Hepatocyte (in vitro differentiated cells): ENCODE measurements around the gene ZNF644. TPM values are rescaled to one million over a fixed set of nuclear protein-coding genes. Genes with fewer than 3 reads are reported as not detected.

Experiments used
- DNase-seq: peaks from one replicate; pipeline ENCODE4 v3.0.0-alpha.2; 2016; ENCODE audit warnings: low spot score
- H2AFZ ChIP-seq: fragments of 200-600 bp; sonication (generic); 2 replicates; pipeline ENCODE4 v1.6.0; 2016; ENCODE audit warnings: antibody characterized with exemption, mild to moderate bottlenecking
- H3K27ac ChIP-seq: fragments of 200-600 bp; sonication (generic); 2 replicates; pipeline ENCODE4 v1.5.1; 2016; ENCODE audit warnings: mild to moderate bottlenecking
- H3K27me3 ChIP-seq: fragments of 200-600 bp; sonication (generic); 2 replicates; pipeline ENCODE4 v1.6.1; 2016
- H3K36me3 ChIP-seq: fragments of 200-600 bp; sonication (generic); replicated peaks from 2 replicates; pipeline ENCODE4 v1.5.1; 2016; ENCODE audit warnings: low read depth; ENCODE audit not compliant: insufficient read depth
- H3K4me1 ChIP-seq: fragments of 200-600 bp; sonication (generic); 2 replicates; pipeline ENCODE4 v1.5.1; 2016; ENCODE audit warnings: mild to moderate bottlenecking, moderate library complexity; ENCODE audit not compliant: insufficient read depth
- H3K4me2 ChIP-seq: fragments of 200-600 bp; sonication (generic); 2 replicates; pipeline ENCODE4 v1.6.0; 2016
- H3K4me3 ChIP-seq: fragments of 200-600 bp; sonication (generic); 2 replicates; pipeline ENCODE4 v1.5.1; 2016; ENCODE audit warnings: mild to moderate bottlenecking
- H3K79me2 ChIP-seq: fragments of 200-600 bp; sonication (generic); 2 replicates; pipeline ENCODE4 v1.6.0; 2017; ENCODE audit warnings: mild to moderate bottlenecking
- H3K9me2 ChIP-seq: fragments of 200-600 bp; sonication (generic); replicated peaks from 2 replicates; pipeline ENCODE4 v1.6.0; 2017; ENCODE audit warnings: mild to moderate bottlenecking; ENCODE audit not compliant: insufficient read depth
- H3K9me3 ChIP-seq: fragments of 200-600 bp; sonication (generic); 2 replicates; pipeline ENCODE4 v1.5.1; 2016; ENCODE audit warnings: low read depth, mild to moderate bottlenecking
- H4K20me1 ChIP-seq: fragments of 200-600 bp; sonication (generic); 2 replicates; pipeline ENCODE4 v1.6.0; 2016; ENCODE audit warnings: mild to moderate bottlenecking; ENCODE audit not compliant: insufficient read depth, poor library complexity, severe bottlenecking
- EZH2 ChIP-seq: fragments of 200-600 bp; sonication (generic); IDR thresholded peaks from 2 replicates; pipeline ENCODE4 v1.6.1; 2016; ENCODE audit warnings: antibody characterized with exemption, mild to moderate bottlenecking, borderline replicate concordance
- EZH2phosphoT487 ChIP-seq: fragments of 200-600 bp; sonication (generic); IDR thresholded peaks from one replicate; pipeline ENCODE4 v1.6.1; 2018; ENCODE audit warnings: antibody characterized with exemption, mild to moderate bottlenecking, low read depth, moderate library complexity; ENCODE audit not compliant: unreplicated experiment, severe bottlenecking
- WGBS: methylation state at CpG from one replicate; pipeline ENCODE4 v1.1.6; 2016; ENCODE audit warnings: low lambda C conversion rate; ENCODE audit errors: missing lambda C conversion rate; 5-methylcytosine and 5-hydroxymethylcytosine counted together
- polyA plus RNA-seq: library from polyadenylated mRNA; unstranded; fragments of >200 nt; fragmentation: Nextera tagmentation; extraction: Ambion mirVana; gene quantifications from 2 replicates; pipeline ENCODE4 v1.2.1, GENCODE V29; 2016
- total RNA-seq: library from RNA; depleted of rRNA; stranded (reverse); fragments of >200 nt; gene quantifications from 2 replicates; pipeline ENCODE4 v1.2.3, GENCODE V29; 2014
- TF ChIP-seq, protein P1 (sequence below): fragments of 200-600 bp; sonication (generic); IDR thresholded peaks from 2 replicates; pipeline ENCODE4 v1.5.1; 2016; ENCODE audit warnings: antibody characterized with exemption, mild to moderate bottlenecking; ENCODE audit not compliant: poor library complexity

The ZNF644 gene
- total and polyA plus RNA-seq, 2 experiments from 2014 or later = 39.8 to 78.7 TPM

DNA sequence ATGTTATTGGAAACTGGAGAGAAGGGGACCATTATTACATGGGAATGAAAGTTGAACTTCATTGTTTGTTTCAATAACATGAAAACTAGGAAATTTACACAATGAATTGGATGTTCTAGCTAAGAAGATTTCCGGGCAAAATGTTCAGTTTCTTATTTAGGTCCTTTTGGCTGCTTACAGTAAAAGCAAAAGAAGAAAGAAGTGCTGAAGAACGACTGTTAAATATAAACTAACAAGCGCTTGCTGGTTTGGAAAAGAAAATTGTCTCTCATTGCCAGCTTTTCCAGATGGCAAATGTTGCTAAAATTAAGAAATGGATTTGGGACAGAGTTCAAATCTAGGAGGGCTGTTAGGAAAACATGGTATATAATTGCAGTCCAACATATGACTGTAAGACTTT is 139.6 kb downstream of the ZNF644 start:
- no peaks in the 10 kb centered on the region for H3K9me2 ChIP-seq
- H3K79me2 ChIP-seq = no peaks in the 10 kb centered on the region
- TF ChIP-seq EZH2 (no peak), EZH2phosphoT487 (no peak)
- TF ChIP-seq, protein P1, sequence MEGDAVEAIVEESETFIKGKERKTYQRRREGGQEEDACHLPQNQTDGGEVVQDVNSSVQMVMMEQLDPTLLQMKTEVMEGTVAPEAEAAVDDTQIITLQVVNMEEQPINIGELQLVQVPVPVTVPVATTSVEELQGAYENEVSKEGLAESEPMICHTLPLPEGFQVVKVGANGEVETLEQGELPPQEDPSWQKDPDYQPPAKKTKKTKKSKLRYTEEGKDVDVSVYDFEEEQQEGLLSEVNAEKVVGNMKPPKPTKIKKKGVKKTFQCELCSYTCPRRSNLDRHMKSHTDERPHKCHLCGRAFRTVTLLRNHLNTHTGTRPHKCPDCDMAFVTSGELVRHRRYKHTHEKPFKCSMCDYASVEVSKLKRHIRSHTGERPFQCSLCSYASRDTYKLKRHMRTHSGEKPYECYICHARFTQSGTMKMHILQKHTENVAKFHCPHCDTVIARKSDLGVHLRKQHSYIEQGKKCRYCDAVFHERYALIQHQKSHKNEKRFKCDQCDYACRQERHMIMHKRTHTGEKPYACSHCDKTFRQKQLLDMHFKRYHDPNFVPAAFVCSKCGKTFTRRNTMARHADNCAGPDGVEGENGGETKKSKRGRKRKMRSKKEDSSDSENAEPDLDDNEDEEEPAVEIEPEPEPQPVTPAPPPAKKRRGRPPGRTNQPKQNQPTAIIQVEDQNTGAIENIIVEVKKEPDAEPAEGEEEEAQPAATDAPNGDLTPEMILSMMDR = no peak
- WGBS = 58% methylated on average over 3 of the region's 3 CpGs
- H3K9me3 ChIP-seq = peaks cover 14% of the 10 kb centered on the region
- H3K36me3 ChIP-seq = no peaks in the 10 kb centered on the region
- H3K4me1 ChIP-seq = no peaks in the 10 kb centered on the region
- H2AFZ ChIP-seq = no peak overlapping the region
- no peak for DNase-seq
- H3K27me3 ChIP-seq = no peaks in the 10 kb centered on the region
- H4K20me1 ChIP-seq = no peaks in the 10 kb centered on the region
- H3K4me2 ChIP-seq = no peak overlapping the region
- no peak overlapping the region for H3K27ac ChIP-seq
- H3K4me3 ChIP-seq = no peak overlapping the region

- H3K9me3 ChIP-seq = peaks cover 14% of the 10 kb centered on the region
- no peaks in the 10 kb centered on the region for H3K9me2 ChIP-seq
- H2AFZ ChIP-seq = no peak overlapping the region
- H3K4me2 ChIP-seq = no peak overlapping the region
- H3K27ac ChIP-seq = no peak overlapping the region
- no peaks in the 10 kb centered on the region for H3K36me3 ChIP-seq
- no peaks in the 10 kb centered on the region for H3K79me2 ChIP-seq
- H3K27me3 ChIP-seq = no peaks in the 10 kb centered on the region
- H3K4me1 ChIP-seq = no peaks in the 10 kb centered on the region
- TF ChIP-seq, protein P1 = no peak
- TF ChIP-seq EZH2 (no peak), EZH2phosphoT487 (no peak)
- H3K4me3 ChIP-seq = no peak overlapping the region
- H4K20me1 ChIP-seq = no peaks in the 10 kb centered on the region
- no peak for DNase-seq
Measured at GRCh38 chr1:90881034-90881433, 140.8 kb downstream of the ZNF644 start.

- H3K27me3 ChIP-seq = no peaks in the 10 kb centered on the region
- H3K9me2 ChIP-seq = no peaks in the 10 kb centered on the region
- 100% methylated on average over 1 of the region's 1 CpG for WGBS
- no peak overlapping the region for H3K4me3 ChIP-seq
- H2AFZ ChIP-seq = no peak overlapping the region
- H4K20me1 ChIP-seq = no peaks in the 10 kb centered on the region
- H3K4me1 ChIP-seq = no peaks in the 10 kb centered on the region
- H3K36me3 ChIP-seq = no peaks in the 10 kb centered on the region
- TF ChIP-seq, protein P1 = no peak
- TF ChIP-seq EZH2phosphoT487 (no peak), EZH2 (no peak)
- no peaks in the 10 kb centered on the region for H3K79me2 ChIP-seq
- no peak overlapping the region for H3K27ac ChIP-seq
- no peak for DNase-seq
- no peak overlapping the region for H3K4me2 ChIP-seq
- H3K9me3 ChIP-seq = peaks cover 14% of the 10 kb centered on the region
Measured at GRCh38 chr1:90879281-90879680, 142.6 kb downstream of the ZNF644 start.

GRCh38 chr1:90876101-90876500 is 145.7 kb downstream of the ZNF644 start:
- Histone ChIP-seq H3K4me1 (no peaks in the 10 kb centered on the region), H3K4me3 (no peak overlapping the region), H3K27me3 (no peaks in the 10 kb centered on the region), H3K9me2 (no peaks in the 10 kb centered on the region), H4K20me1 (no peaks in the 10 kb centered on the region), H3K4me2 (no peak overlapping the region), H3K79me2 (no peaks in the 10 kb centered on the region), H3K9me3 (peaks cover 14% of the 10 kb centered on the region), H2AFZ (no peak overlapping the region), H3K27ac (no peak overlapping the region), H3K36me3 (no peaks in the 10 kb centered on the region)
- WGBS = 77% methylated on average over 3 of the region's 3 CpGs
- no peak for DNase-seq
- no peak for TF ChIP-seq EZH2
- TF ChIP-seq, protein P1 = no peak
- TF ChIP-seq EZH2phosphoT487 = no peak
